ENCODE results near the gene CDC27. TPM values are rescaled to one million over a fixed set of nuclear protein-coding genes. Genes with fewer than 3 reads are reported as not detected.
"Not testable (repeated sequence)": the region's sequence is repeated elsewhere in the genome, so short reads cannot be mapped to it uniquely, and the experiment has no call there.

CDC27 gene
- polyA plus RNA-seq, 3 donors = 51.0 to 60.8 (median 54.8) TPM

DNA sequence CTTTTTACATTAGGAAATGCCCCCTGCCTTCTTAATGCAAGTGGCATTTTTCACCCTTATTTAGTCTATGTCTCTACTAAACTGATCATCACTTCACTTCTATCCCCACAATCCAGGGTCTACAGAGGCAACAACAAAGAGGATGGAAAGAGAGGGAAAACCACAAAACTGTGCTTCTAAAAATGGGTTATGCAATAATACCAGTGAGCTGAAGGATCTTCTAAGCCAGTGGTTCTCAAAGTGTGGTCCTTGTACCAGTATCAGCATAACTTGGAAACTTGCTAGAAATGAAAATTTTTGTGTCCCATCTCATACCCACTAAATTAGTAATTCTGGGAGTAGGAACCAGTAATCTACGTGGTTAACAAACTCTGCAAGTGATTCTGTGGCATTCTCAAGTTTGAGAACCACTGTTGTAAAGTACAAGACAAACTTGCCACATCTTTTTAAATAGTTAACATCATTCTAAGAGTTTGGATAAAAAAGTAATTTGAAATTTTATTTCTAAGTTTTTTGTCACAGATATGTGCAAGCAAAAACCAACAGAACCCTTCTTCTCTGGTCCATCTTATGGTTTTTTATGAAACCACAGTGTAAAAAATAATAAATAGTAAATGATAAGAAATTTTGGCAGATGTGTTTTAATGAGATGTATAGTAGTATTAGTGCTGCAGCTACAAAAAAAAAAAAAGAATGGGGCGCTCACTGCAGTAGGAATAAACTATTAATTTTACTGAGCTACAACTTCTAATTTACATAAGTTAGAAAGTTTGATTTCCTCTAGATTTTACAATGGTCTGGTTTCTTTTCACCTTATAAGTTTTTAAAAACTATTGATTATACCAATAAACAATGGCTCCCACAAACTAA, 16.2 kb downstream of the CDC27 start:
- no peak for DNase-seq (ENCODE audit: extremely low read depth in 1 of 11, low read depth in 9 of 11, low spot score in 4 of 11)

- DNase-seq (ENCODE audit: extremely low read depth in 1 of 11, low read depth in 9 of 11, low spot score in 4 of 11) = no peak
Observed at GRCh38 chr17:47170710-47171109, 18.4 kb downstream of the CDC27 start.

- not testable (repeated sequence) for DNase-seq (ENCODE audit: extremely low read depth in 1 of 11, low read depth in 9 of 11, low spot score in 4 of 11)
Observed at GRCh38 chr17:47168896-47169295, 20.2 kb downstream of the CDC27 start.

- DNase-seq (ENCODE audit: extremely low read depth in 1 of 11, low read depth in 9 of 11, low spot score in 4 of 11) = not testable (repeated sequence)
Observed at GRCh38 chr17:47166854-47167253, 22.2 kb downstream of the CDC27 start.

DNA sequence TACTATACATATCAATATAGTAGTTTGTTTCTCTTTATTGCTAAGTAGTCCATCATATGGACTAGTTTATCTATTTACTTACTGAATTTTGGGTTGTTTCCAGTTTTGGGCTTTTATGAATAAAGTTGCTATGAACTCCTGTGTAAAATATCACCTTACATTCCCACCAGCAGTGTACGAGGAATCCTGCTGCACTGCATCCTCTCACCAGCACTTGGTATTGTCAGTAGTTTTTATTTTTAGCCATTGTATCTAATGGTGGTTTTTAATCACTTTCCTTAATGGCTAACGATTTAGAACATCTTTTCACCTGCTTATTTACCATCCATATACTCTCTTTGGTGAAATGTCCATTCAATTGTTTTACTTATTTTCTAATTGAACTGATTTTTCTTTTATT, 24.0 kb downstream of the CDC27 start:
- DNase-seq (ENCODE audit: extremely low read depth in 1 of 11, low read depth in 9 of 11, low spot score in 4 of 11) = no peak

- DNase-seq (ENCODE audit: extremely low read depth in 1 of 11, low read depth in 9 of 11, low spot score in 4 of 11) = no peak
Observed at GRCh38 chr17:47164263-47164662, 24.8 kb downstream of the CDC27 start.

DNA sequence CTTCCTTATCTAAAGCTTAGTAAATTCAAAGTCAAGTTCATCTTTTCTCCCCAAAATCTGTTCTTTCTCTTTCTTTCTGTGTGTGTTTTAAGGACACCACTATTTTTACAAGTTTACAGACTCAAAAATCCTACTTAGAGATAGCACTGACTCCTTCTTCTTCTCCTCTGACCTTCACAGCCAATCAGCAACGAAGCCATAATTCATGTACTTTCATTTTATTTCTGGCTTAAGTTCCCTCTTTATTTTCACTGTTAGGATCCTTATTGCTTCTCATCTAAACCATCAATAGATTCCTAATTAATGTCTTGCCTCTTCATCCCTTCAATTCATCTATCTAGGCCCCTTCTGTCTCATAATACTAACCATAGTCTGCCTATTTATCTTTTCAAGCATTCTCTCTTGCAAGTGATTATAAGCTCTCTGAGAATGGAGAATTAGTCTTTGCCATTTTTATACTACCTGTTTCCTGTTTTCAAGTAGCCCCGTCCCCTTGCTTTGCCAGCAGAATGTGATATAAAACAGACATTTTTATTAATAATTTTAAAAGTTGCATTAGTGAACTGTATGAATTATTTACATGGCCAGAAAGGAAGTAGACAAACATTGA, 27.0 kb downstream of the CDC27 start:
- no peak for DNase-seq (ENCODE audit: extremely low read depth in 1 of 11, low read depth in 9 of 11, low spot score in 4 of 11)

DNA sequence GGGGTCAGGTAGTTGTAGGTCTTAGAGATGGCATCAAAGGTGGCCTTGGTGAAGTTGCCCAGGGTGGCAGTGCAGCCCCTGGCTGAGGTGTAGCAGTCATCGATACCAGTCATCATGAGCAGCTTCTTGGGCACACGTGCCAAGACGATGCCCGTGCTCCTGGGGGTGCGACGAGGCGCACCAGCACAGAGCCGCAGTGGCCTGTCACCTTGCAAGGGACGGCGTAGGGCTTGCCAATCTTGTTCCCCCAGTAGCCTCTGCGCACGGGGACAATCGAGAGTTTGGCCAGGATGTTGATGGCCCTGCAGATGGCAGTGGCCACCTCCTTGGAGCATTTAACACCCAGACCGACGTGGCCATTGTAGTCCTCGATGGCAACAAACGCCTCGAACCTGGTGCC, 29.8 kb downstream of the CDC27 start:
- DNase-seq (ENCODE audit: extremely low read depth in 1 of 11, low read depth in 9 of 11, low spot score in 4 of 11) = no peak

- DNase-seq (ENCODE audit: extremely low read depth in 1 of 11, low read depth in 9 of 11, low spot score in 4 of 11) = no peak
Observed at GRCh38 chr17:47145351-47145750, 43.7 kb downstream of the CDC27 start.

- DNase-seq (ENCODE audit: extremely low read depth in 1 of 11, low read depth in 9 of 11, low spot score in 4 of 11) = no peak
Observed at GRCh38 chr17:47135235-47135634, 53.9 kb downstream of the CDC27 start.

DNA sequence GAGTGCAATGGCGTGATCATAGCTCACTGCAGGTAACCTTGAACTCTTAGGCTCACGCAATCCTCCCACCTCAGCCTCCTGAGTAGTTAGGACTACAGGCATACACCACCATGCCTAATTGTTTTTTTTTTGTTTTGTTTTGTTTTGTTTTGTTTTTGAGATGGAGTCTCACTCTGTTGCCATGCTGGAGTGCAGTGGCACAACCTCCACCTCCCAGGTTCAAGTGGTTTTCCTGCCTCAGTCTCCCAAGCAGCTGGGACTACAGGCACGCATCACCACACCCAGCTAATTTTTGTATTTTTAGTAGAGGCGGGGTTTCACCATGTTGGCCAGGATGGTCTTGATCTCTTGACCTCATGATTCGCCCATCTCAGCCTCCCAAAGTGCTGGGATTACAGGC, 54.7 kb downstream of the CDC27 start:
- DNase-seq (ENCODE audit: extremely low read depth in 1 of 11, low read depth in 9 of 11, low spot score in 4 of 11) = not testable (repeated sequence)

DNA sequence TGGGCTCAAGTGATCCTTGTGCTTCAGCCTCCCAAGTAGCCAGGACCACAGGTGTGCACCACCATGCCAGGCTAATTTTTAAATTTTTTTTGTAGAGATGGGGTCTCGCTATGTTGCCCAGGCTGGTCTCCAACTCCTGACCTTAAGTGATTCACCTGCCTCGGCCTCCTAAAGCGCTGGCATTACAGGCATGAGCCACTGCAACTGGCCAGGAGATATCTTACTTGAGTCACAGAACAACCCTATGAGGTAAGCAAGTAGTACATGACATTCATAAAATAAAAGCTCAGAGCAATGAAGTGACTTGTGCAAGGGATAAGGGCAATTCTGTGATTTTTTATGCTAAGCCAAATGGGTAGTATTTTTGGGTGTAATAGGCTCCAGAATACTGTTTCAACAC, 57.3 kb downstream of the CDC27 start:
- DNase-seq (ENCODE audit: extremely low read depth in 1 of 11, low read depth in 9 of 11, low spot score in 4 of 11) = no peak

- not testable (repeated sequence) for DNase-seq (ENCODE audit: extremely low read depth in 1 of 11, low read depth in 9 of 11, low spot score in 4 of 11)
Observed at GRCh38 chr17:47126835-47127234, 62.3 kb downstream of the CDC27 start.

- not testable (repeated sequence) for DNase-seq (ENCODE audit: extremely low read depth in 1 of 11, low read depth in 9 of 11, low spot score in 4 of 11)
Observed at GRCh38 chr17:47123262-47123661, 65.8 kb downstream of the CDC27 start.

DNA sequence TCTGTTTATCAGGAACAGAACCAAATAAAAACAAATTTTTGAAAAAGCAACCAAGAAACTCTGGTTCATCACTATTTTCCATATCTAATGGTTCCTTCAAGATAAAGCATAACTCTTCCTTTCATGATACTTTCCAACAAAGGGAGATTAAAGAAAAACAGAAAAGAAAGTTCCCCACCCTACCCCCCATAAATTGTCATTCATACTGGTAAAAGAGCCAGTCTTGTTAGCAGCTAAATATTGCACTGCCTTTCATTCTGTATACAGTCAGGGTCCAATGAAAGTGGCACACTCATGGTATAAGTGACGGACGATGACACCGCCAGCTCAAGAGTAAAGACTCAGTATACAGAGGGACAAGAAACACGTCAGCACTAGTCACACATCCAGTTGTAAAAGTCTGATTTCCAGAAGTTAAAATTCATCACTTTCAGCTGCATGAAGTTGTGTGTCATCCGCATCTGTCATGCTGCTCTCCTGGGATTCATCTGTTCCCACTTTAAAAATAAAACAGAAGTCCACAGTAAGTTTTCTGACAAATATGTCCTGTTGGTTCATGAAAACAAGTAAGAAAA, 68.5 kb downstream of the CDC27 start:
- DNase-seq (ENCODE audit: extremely low read depth in 1 of 11, low read depth in 9 of 11, low spot score in 4 of 11) = no peak

- no peak for DNase-seq (ENCODE audit: extremely low read depth in 1 of 11, low read depth in 9 of 11, low spot score in 4 of 11)
Observed at GRCh38 chr17:47119746-47120520, 69.2 kb downstream of the CDC27 start.

GRCh38 chr17:47117386-47117785, 71.7 kb downstream of the CDC27 start:
- no peak for DNase-seq (ENCODE audit: extremely low read depth in 1 of 11, low read depth in 9 of 11, low spot score in 4 of 11)

- no peak for DNase-seq (ENCODE audit: extremely low read depth in 1 of 11, low read depth in 9 of 11, low spot score in 4 of 11)
Observed at GRCh38 chr17:47106130-47106529, 83.0 kb downstream of the CDC27 start.

- not testable (repeated sequence) for DNase-seq (ENCODE audit: extremely low read depth in 1 of 11, low read depth in 9 of 11, low spot score in 4 of 11)
Observed at GRCh38 chr17:47105246-47105645, 83.8 kb downstream of the CDC27 start.

DNA sequence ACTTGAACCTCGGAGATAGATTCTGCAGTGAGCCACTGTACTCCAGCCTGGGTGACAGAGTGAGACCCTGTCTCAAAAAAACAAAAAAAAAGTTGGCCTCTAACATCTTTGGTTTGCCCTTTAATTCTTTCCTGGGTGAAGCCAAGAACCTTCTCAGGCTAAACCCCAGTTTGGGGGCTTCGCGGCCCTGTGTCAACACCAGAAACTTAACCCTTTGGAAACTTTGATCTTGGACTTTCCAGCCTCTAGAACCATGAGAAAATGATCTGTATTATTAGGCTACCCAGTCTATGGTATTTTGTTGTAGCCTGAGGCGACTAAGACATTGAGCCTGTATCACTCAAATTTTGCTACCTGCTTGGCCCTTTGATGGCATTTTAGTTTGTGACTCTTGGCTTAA, 86.2 kb downstream of the CDC27 start:
- DNase-seq (ENCODE audit: extremely low read depth in 1 of 11, low read depth in 9 of 11, low spot score in 4 of 11) = no peak
